Measurements from ENCODE around the gene CHKA.

The CHKA gene

GRCh38 chr11:68071281-68072048, 49.7 kb downstream of the CHKA start:
- DNase-seq (ENCODE audit: low spot score): no peak

- DNase-seq (ENCODE audit: low spot score): no peak
Measured at GRCh38 chr11:68067991-68068390, 53.2 kb downstream of the CHKA start.

DNA sequence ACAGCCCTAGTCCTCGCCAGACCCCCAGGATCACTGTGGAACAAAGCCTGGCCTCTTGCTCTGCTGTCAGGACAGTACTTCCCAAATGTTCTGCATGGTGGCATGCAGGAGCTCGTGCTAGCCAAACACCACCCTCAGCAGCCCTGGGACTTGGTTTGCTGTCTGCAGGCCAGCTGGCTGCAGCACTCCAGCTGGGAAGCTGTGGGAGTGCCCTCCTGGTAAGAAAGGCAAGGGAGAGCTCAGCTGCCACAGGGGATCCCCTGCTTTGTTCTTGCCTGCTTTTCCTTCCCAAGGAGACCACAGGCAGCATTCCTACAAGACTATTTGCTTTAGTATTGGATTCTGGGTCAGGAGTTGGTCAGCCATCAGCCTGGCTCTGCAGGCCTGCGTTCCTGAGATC, 54.4 kb downstream of the CHKA start:
- DNase-seq (ENCODE audit: low spot score): no peak

DNA sequence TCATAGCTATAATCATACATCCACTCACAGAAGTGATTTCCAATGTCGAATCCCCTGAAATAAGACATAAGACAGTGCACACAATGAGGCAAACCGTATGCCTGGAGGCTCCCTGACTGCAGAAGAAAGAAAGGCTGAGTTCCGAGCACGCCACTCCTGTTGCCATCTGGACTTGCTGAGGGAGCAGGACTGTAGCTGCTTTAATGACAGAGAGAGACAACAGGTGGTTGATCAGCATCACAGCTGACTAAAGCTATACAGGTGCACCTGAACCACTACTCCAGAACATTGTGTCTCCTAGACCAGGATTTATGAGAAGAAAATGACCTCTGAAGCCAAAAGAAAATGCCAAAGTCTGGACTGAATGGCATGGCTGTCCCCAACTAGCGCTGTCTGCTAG, 55.3 kb downstream of the CHKA start:
- DNase-seq (ENCODE audit: low spot score): no peak

GRCh38 chr11:68064926-68065325, 56.3 kb downstream of the CHKA start:
- no peak for DNase-seq (ENCODE audit: low spot score)

GRCh38 chr11:68061508-68061907, 59.7 kb downstream of the CHKA start:
- no peak for DNase-seq (ENCODE audit: low spot score)

GRCh38 chr11:68057807-68058206, 63.4 kb downstream of the CHKA start:
- no peak for DNase-seq (ENCODE audit: low spot score)

GRCh38 chr11:68056317-68057285, 64.6 kb downstream of the CHKA start:
- DNase-seq (ENCODE audit: low spot score): no peak

- DNase-seq (ENCODE audit: low spot score): no peak
Measured at GRCh38 chr11:68053981-68054812, 67.0 kb downstream of the CHKA start.

GRCh38 chr11:68053117-68053516, 68.1 kb downstream of the CHKA start:
- DNase-seq (ENCODE audit: low spot score): no peak

DNA sequence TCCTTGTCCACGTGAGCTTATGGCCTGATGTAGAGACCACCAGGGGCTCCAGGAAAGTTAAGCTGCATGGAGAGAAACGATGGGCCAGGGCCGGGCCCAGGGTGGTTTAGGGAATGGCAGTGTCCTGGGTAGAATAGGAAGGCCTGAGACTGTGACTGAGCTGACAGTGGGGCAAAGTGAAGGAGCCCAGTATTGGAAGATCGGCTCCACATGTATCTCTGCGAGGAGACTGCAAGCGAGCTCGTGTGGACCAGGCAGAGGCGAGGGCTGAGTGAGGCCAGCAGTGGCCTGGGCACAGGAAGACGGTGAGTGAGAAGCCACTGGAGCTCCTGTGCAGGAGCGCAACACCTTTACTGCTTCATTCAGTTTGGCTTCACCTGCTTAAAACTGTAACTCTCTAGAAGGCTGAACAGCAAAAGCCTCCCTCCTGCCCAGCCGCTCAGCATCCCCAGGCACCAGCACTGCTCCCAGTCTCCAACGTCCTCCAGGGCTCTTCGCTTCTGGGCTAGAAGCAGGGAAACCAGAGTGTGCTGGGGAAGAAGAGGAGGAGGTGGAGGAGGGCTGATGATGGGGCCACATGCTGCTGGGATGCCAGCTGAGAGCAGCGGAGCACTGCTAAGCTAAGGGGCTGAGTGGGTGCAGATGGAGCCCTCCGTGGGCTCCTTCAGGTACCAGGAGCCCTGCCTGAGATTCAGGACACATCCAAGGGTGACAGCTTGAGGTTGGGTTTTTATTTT, 68.9 kb downstream of the CHKA start:
- DNase-seq (ENCODE audit: low spot score): no peak

GRCh38 chr11:68051191-68052136, 69.7 kb downstream of the CHKA start:
- no peak for DNase-seq (ENCODE audit: low spot score)

- DNase-seq (ENCODE audit: low spot score): no peak
Measured at GRCh38 chr11:68050371-68050841, 70.8 kb downstream of the CHKA start.

GRCh38 chr11:68049509-68050370, 71.4 kb downstream of the CHKA start:
- DNase-seq (ENCODE audit: low spot score): no peak

DNA sequence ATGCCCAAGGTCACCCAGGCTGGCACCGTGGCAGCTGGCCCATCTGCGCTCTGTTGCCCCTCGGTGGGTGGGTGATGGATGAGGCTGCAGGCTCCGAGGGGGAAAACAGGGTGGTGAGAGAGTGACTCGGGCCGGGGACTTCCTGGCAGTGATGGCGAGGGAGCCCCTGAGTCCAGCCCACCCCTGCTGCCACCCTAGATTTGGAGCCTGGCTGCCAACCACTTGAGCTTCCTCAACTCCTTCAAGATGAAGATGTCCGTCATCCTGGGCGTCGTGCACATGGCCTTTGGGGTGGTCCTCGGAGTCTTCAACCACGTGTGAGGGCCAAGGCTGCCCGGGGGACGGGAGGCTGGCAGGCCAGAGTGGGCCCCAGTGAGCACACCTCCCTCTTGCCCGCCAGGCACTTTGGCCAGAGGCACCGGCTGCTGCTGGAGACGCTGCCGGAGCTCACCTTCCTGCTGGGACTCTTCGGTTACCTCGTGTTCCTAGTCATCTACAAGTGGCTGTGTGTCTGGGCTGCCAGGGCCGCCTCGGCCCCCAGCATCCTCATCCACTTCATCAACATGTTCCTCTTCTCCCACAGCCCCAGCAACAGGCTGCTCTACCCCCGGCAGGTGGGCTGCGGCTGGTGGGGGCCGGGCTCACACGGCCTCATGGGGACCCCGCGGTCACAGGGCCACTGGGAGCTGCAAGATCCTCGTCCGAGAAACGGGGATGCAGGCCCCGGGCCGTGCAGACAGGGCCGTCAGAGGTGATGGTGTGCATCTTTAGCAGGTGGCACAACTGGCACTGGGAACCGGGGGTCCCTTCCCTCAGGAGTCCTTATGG, 72.3 kb downstream of the CHKA start:
- no peak for DNase-seq (ENCODE audit: low spot score)

GRCh38 chr11:68047437-68048290, 73.5 kb downstream of the CHKA start:
- DNase-seq (ENCODE audit: low spot score): no peak

DNA sequence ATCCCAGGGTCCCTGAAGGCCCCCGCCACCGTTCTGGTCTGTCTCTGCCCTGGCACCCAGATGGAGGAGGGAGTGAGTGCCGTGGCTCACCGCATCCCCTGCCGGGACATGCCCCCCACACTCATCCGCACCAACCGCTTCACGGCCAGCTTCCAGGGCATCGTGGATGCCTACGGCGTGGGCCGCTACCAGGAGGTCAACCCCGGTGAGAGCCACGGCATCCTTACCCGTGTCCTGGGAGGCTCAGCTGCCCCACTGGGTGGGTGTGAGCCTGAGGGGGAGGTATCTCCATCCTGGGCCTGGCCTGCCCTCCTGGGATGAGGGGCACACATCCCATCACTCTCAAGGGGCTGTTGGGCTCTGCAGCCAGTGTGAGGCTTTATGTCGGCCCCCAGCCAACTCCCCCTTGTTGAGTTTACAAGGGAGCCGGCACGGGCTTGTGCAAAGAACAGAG, 76.3 kb downstream of the CHKA start:
- no peak for DNase-seq (ENCODE audit: low spot score)

All from AG08395 (cell line).